GM19193 (cell line): ENCODE measurements around the gene MIX23.
A peak's percentile ranks its signal among the peaks of the same experiment; 100 is the strongest.

Source experiments
- POLR2A ChIP-seq: IDR thresholded peaks from 4 replicates; pipeline ENCODE4 v1.6.1; 2011; ENCODE audit not compliant: insufficient read depth, insufficient read length; ENCODE audit errors: extremely low read depth

MIX23 gene

GRCh38 chr3:122403489-122403888 lies 20.5 kb upstream of the MIX23 start:
- TF ChIP-seq POLR2A: no peak

GRCh38 chr3:122398920-122399319 lies 15.9 kb upstream of the MIX23 start:
- TF ChIP-seq POLR2A: no peak

GRCh38 chr3:122397201-122397600 lies 14.2 kb upstream of the MIX23 start:
- no peak for TF ChIP-seq POLR2A

GRCh38 chr3:122396511-122396910 lies 13.5 kb upstream of the MIX23 start:
- no peak for TF ChIP-seq POLR2A

- no peak for TF ChIP-seq POLR2A
Observed at GRCh38 chr3:122395582-122395981, 12.6 kb upstream of the MIX23 start.

GRCh38 chr3:122394173-122394572 lies 11.1 kb upstream of the MIX23 start:
- no peak for TF ChIP-seq POLR2A

- no peak for TF ChIP-seq POLR2A
Observed at GRCh38 chr3:122392868-122393844, 10.1 kb upstream of the MIX23 start.

GRCh38 chr3:122391681-122392446 lies 8.8 kb upstream of the MIX23 start:
- no peak for TF ChIP-seq POLR2A

- TF ChIP-seq POLR2A: no peak
Observed at GRCh38 chr3:122390665-122391064, 7.6 kb upstream of the MIX23 start.

GRCh38 chr3:122389892-122390291 lies 6.9 kb upstream of the MIX23 start:
- TF ChIP-seq POLR2A: no peak

GRCh38 chr3:122389197-122389596 lies 6.2 kb upstream of the MIX23 start:
- no peak for TF ChIP-seq POLR2A

- no peak for TF ChIP-seq POLR2A
Observed at GRCh38 chr3:122387709-122388108, 4.7 kb upstream of the MIX23 start.

GRCh38 chr3:122383771-122384697 lies 1.0 kb upstream of the MIX23 start, which contains the start of gene FAM162A:
TSS of gene FAM162A (plus strand) at chr3:122384182. CDS start at chr3:122384266, 84 bp downstream.
- TF ChIP-seq POLR2A: peak; percentile 90

- no peak for TF ChIP-seq POLR2A
Observed at GRCh38 chr3:122377975-122378374, 5.1 kb downstream of the MIX23 start.
